HepG2 (cell line): ENCODE data around the gene FJX1. TPM values are rescaled to one million over a fixed set of nuclear protein-coding genes. Genes with fewer than 3 reads are reported as not detected.

Source experiments
- ATAC-seq: fragments of 200-7000 bp; cut with Tn5 transposase; 3 replicates; pipeline ENCODE4 v1.9.1; 2020; ENCODE audit warnings: mild to moderate bottlenecking, moderate library complexity
- BruUV-seq: library from RNA; stranded (reverse); fragments of 400-500 nt; replicated peaks from 2 replicates; lab custom pipeline; 2021; lab: Mats Ljungman, UMichigan
- CTCF ChIA-PET: fragments of 300-600 bp; formaldehyde crosslinking; extraction: SDS; loops from one replicate; lab custom pipeline; 2021; ENCODE audit warnings: low total read pairs, inconsistent platforms, low intra/inter-chr PET ratio; lab: Yijun Ruan, JAX
- POLR2A ChIA-PET: fragments of 350-600 bp; sonication (Branson Sonifier 250); formaldehyde crosslinking; loops from one replicate; lab custom pipeline; 2020; ENCODE audit warnings: antibody characterized with exemption, inconsistent platforms; lab: Yijun Ruan, JAX
- DNase-seq: peaks from one replicate; pipeline ENCODE4 v3.0.0-alpha.2; 2015; ENCODE audit warnings: low spot score
- FAIRE-seq: peaks from 3 replicates; lab custom pipeline; 2011; peaks lifted over from hg19 to GRCh38; lab: Jason Lieb, UNC
- H2AFZ ChIP-seq: one replicate; pipeline ENCODE4 v1.6.1; 2011; ENCODE audit warnings: low read length, inconsistent platforms
- H3K27ac ChIP-seq: fragments of 300-600 bp; 3 replicates; pipeline ENCODE4 v1.8.0; 2011; ENCODE audit warnings: mixed run types, mild to moderate bottlenecking, mixed read lengths, low read length, inconsistent platforms; ENCODE audit not compliant: insufficient read depth; ENCODE audit errors: extremely low read length
- H3K27me3 ChIP-seq, 2 experiments: fragments of 200-600 bp in 1 of 2; 2 replicates in 1 of 2; 3 replicates in 1 of 2; pipeline versions ENCODE4 v1.6.0 to v1.8.0; 2011; ENCODE audit warnings: low read length in 2 of 2, mild to moderate bottlenecking in 2 of 2, moderate library complexity in 2 of 2, inconsistent platforms in 1 of 2; ENCODE audit not compliant: insufficient read depth in 2 of 2, control insufficient read depth in 1 of 2
- H3K36me3 ChIP-seq, 2 experiments: fragments of 200-600 bp in 1 of 2; replicated peaks in 1 of 2; 2 replicates in 1 of 2; 3 replicates in 1 of 2; pipeline versions ENCODE4 v1.5.1 to v1.8.0; 2011; ENCODE audit warnings: low read length in 2 of 2, inconsistent platforms in 1 of 2; ENCODE audit not compliant: insufficient read depth in 2 of 2, control insufficient read depth in 1 of 2
- H3K4me1 ChIP-seq: 2 replicates; pipeline ENCODE4 v1.5.1; 2012; ENCODE audit warnings: low read length, inconsistent platforms; ENCODE audit not compliant: insufficient read depth
- H3K4me2 ChIP-seq: 2 replicates; pipeline ENCODE4 v1.6.0; 2011; ENCODE audit warnings: low read depth, low read length, inconsistent platforms
- H3K4me3 ChIP-seq, 3 experiments: fragments of 200-600 bp in 1 of 3; sonication (generic), shearing (Covaris generic) in 1 of 3; replicated peaks in 1 of 3; 2 replicates each; pipeline ENCODE4 v1.5.1; 2011 to 2016; ENCODE audit warnings: low read length in 3 of 3, inconsistent platforms in 2 of 3, low read depth in 2 of 3, mild to moderate bottlenecking in 2 of 3, control low read depth in 1 of 3, mixed read lengths in 1 of 3; ENCODE audit not compliant: insufficient read depth in 1 of 3
- H3K79me2 ChIP-seq: one replicate; pipeline ENCODE4 v1.6.1; 2011; ENCODE audit warnings: low read length, inconsistent platforms; ENCODE audit not compliant: insufficient read depth
- H3K9ac ChIP-seq: 2 replicates; pipeline ENCODE4 v1.6.0; 2011; ENCODE audit warnings: mild to moderate bottlenecking, low read depth, low read length, inconsistent platforms; ENCODE audit not compliant: insufficient read depth
- H3K9me3 ChIP-seq: 2 replicates; pipeline ENCODE4 v1.5.1; 2012; ENCODE audit warnings: mild to moderate bottlenecking, low read length
- H4K20me1 ChIP-seq: 2 replicates; pipeline ENCODE4 v1.6.0; 2011; ENCODE audit warnings: inconsistent platforms, mild to moderate bottlenecking, low read length, moderate library complexity; ENCODE audit not compliant: insufficient read depth
- AGO2 ChIP-seq: fragments of 200-400 bp; formaldehyde crosslinking; optimal IDR thresholded peaks from 2 replicates; pipeline ENCODE3; 2017; ENCODE audit warnings: mild to moderate bottlenecking, low read depth, low read length, moderate library complexity
- ATRX ChIP-seq: sonication (generic); formaldehyde crosslinking; IDR thresholded peaks from 2 replicates; pipeline ENCODE4 v1.4.0; 2020; ENCODE audit warnings: missing genetic modification reagents, borderline replicate concordance
- MIXL1 ChIP-seq: IDR thresholded peaks from 2 replicates; pipeline ENCODE4 v1.6.1; 2016
- NFE2 ChIP-seq: sonication (generic); formaldehyde crosslinking; IDR thresholded peaks from 2 replicates; pipeline ENCODE4 v1.4.0; 2020; ENCODE audit warnings: missing genetic modification reagents
- PPARG ChIP-seq: conservative IDR thresholded peaks from 2 replicates; pipeline ENCODE4 v1.6.1; 2016; ENCODE audit warnings: missing biosample characterization, missing genetic modification reagents
- ZBTB7B ChIP-seq: sonication (generic); formaldehyde crosslinking; IDR thresholded peaks from 2 replicates; pipeline ENCODE4 v1.4.0; 2020; ENCODE audit warnings: missing genetic modification reagents
- ZNF441 ChIP-seq: sonication (generic); formaldehyde crosslinking; IDR thresholded peaks from 2 replicates; pipeline ENCODE4 v1.7.0; 2021; ENCODE audit warnings: missing genetic modification reagents, borderline replicate concordance
- ZNF605 ChIP-seq: sonication (generic); formaldehyde crosslinking; IDR thresholded peaks from 2 replicates; pipeline ENCODE4 v1.8.0; 2022; ENCODE audit warnings: mild to moderate bottlenecking, missing genetic modification reagents
- ZNF615 ChIP-seq: sonication (generic); formaldehyde crosslinking; IDR thresholded peaks from 2 replicates; pipeline ENCODE4 v1.5.0; 2020; ENCODE audit warnings: mild to moderate bottlenecking, missing genetic modification reagents, borderline replicate concordance
- ZNF883 ChIP-seq: sonication (generic); formaldehyde crosslinking; IDR thresholded peaks from 2 replicates; pipeline ENCODE4 v1.5.1; 2020; ENCODE audit warnings: mild to moderate bottlenecking, missing genetic modification reagents; ENCODE audit errors: not compliant biosample characterization
- WGBS: methylation state at CpG from one replicate; pipeline ENCODE4 v1.1.6; 2017; ENCODE audit warnings: low lambda C conversion rate; 5-methylcytosine and 5-hydroxymethylcytosine counted together
- in situ Hi-C: cut with HindIII; loops from 2 replicates; pipeline ENCODE4 v1.10.0; 2017; ENCODE audit warnings: low pct_unique_long_range_greater_than_20kb; ENCODE audit not compliant: extremely low pct_ligation_motif_present
- intact Hi-C: fragments of 100-400 bp; cut with micrococcal nuclease; formaldehyde crosslinking; loops from one replicate; pipeline ENCODE4 v1.10.0; 2022; ENCODE audit not compliant: unreplicated experiment
- polyA plus RNA-seq, 8 experiments: library from polyadenylated mRNA; depleted of rRNA in 3 of 8; stranded (reverse) in 7 of 8; unstranded in 1 of 8; fragments of >200 nt; fragmentation: Illumina TruSeq in 4 of 8; extraction: Trizol in 4 of 8; gene quantifications; 2 replicates each; pipeline versions ENCODE4 v1.2.1 to v1.2.3, GENCODE V29; 2011 to 2016; ENCODE audit warnings: low read depth in 4 of 8, missing spikeins in 1 of 8, mixed read lengths in 1 of 8; ENCODE audit not compliant: insufficient read depth in 1 of 8
- total RNA-seq, 5 experiments: library from RNA; depleted of rRNA; stranded (reverse); fragments of >200 nt; fragmentation: Illumina TruSeq; extraction: Trizol; gene quantifications; 2 replicates each; pipeline ENCODE4 v1.2.3, GENCODE V29; 2016; ENCODE audit warnings: low read depth in 1 of 5
- TF ChIP-seq, protein P1 (sequence below): sonication (generic); formaldehyde crosslinking; IDR thresholded peaks from 2 replicates; pipeline ENCODE4 v1.5.1; 2020; ENCODE audit warnings: mild to moderate bottlenecking, moderate library complexity, missing genetic modification reagents
- TF ChIP-seq, protein P2 (sequence below): sonication (generic); formaldehyde crosslinking; IDR thresholded peaks from 2 replicates; pipeline ENCODE4 v1.5.1; 2020; ENCODE audit warnings: missing genetic modification reagents, mild to moderate bottlenecking, borderline replicate concordance

The FJX1 gene
- total and polyA plus RNA-seq, 2 of the 13 experiments (the other 11 are each of a cell fraction or from before 2014, with no cell fraction given): 0.40 to 0.82 TPM

DNA sequence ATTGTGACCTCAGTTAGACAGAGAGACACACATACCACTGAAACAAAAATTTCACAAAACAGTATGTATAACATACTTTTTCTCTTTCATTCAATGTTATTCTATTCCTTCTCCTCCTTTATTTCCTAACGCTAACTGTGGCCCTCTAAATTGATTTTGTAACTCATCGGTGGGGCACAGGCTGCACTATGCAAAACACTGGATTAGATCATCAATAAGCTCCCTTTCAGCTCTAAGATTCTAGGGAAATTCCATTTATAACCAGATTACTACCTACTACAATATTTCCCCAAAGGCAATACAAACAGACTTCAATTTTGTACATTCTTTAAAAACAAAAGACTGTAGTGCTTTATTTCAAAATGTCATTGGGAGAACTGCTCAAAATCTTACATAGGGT, 6.1 kb downstream of the FJX1 start:
- POLR2A ChIA-PET: interaction anchor here (0.7 kb wide), 1 partner anchor 220 kb away, joined by 3 read pairs; no protein-coding TSS in a partner anchor
- Histone ChIP-seq H3K79me2 (no peaks in the 10 kb centered on the region), H3K4me2 (no peak overlapping the region), H3K4me1 (peaks cover 2% of the 10 kb centered on the region; the same call in 1 of the 2 replicates), H3K36me3 (no peaks in the 10 kb centered on the region), H3K9ac (no peak overlapping the region), H4K20me1 (no peaks in the 10 kb centered on the region), H3K4me3 (no peak overlapping the region), H3K27me3 (peaks cover 0 to 20% of the 10 kb centered on the region in 2 experiments; a peak in 2 of 5 replicates), H3K9me3 (no peaks in the 10 kb centered on the region), H3K27ac (no peak overlapping the region), H2AFZ (no peak overlapping the region)
- 48% methylated on average over 2 of the region's 2 CpGs for WGBS
- ATAC-seq (no peak), DNase-seq (no peak), FAIRE-seq (no peak)
- CTCF ChIA-PET: no interaction called here
- intact Hi-C loops: no loop called here
- TF ChIP-seq ZBTB7B (CRISPR knock-in tag) (no peak), ZNF605 (CRISPR knock-in tag) (no peak)
- BruUV-seq: no TSS peak
- in situ Hi-C loops: loop anchor here (25.0 kb wide), 1 partner anchor 863 kb away; no protein-coding TSS in a partner anchor

DNA sequence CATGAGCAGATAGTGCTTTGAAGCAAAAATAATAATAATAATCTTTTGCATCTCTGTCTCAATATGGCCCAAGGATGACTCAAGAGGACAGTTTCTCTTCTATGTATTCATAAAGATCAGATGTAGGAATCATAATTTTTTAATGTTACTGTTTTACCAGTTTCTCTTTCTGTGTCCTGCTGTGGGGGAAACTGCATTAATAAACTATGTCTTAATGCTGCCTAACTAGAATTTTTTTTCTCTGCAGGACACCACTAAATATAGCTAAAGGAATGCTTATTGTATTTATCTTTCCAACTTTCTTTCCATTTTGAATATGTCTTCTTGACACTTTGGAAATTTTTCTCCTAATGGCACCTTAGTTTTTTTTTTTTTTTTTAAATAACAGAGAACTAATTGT, 6.5 kb downstream of the FJX1 start:
- no peak for FAIRE-seq
- Histone ChIP-seq H3K36me3 (no peaks in the 10 kb centered on the region), H2AFZ (no peak overlapping the region), H3K9ac (no peak overlapping the region), H3K4me2 (no peak overlapping the region), H3K79me2 (no peaks in the 10 kb centered on the region), H4K20me1 (no peaks in the 10 kb centered on the region), H3K27me3 (peaks cover 0 to 17% of the 10 kb centered on the region in 2 experiments; a peak in 2 of 5 replicates), H3K4me1 (peaks cover 6% of the 10 kb centered on the region; the same call in 1 of the 2 replicates), H3K9me3 (no peaks in the 10 kb centered on the region), H3K4me3 (no peak overlapping the region), H3K27ac (no peak overlapping the region)
- TF ChIP-seq AGO2 (no peak), ZNF615 (CRISPR knock-in tag) (no peak), ATRX (CRISPR knock-in tag) (no peak), ZNF883 (CRISPR knock-in tag) (no peak), NFE2 (CRISPR knock-in tag) (no peak), MIXL1 (no peak), PPARG (CRISPR knock-in tag) (no peak), ZNF441 (CRISPR knock-in tag) (no peak)
- TF ChIP-seq, protein P1, sequence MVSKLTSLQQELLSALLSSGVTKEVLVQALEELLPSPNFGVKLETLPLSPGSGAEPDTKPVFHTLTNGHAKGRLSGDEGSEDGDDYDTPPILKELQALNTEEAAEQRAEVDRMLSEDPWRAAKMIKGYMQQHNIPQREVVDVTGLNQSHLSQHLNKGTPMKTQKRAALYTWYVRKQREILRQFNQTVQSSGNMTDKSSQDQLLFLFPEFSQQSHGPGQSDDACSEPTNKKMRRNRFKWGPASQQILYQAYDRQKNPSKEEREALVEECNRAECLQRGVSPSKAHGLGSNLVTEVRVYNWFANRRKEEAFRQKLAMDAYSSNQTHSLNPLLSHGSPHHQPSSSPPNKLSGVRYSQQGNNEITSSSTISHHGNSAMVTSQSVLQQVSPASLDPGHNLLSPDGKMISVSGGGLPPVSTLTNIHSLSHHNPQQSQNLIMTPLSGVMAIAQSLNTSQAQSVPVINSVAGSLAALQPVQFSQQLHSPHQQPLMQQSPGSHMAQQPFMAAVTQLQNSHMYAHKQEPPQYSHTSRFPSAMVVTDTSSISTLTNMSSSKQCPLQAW: no peak
- TF ChIP-seq, protein P2, sequence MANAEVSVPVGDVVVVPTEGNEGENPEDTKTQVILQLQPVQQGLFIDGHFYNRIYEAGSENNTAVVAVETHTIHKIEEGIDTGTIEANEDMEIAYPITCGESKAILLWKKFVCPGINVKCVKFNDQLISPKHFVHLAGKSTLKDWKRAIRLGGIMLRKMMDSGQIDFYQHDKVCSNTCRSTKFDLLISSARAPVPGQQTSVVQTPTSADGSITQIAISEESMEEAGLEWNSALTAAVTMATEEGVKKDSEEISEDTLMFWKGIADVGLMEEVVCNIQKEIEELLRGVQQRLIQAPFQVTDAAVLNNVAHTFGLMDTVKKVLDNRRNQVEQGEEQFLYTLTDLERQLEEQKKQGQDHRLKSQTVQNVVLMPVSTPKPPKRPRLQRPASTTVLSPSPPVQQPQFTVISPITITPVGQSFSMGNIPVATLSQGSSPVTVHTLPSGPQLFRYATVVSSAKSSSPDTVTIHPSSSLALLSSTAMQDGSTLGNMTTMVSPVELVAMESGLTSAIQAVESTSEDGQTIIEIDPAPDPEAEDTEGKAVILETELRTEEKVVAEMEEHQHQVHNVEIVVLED (CRISPR knock-in tag): no peak
- CTCF ChIA-PET: no interaction called here
- in situ Hi-C loops: loop anchor here (25.0 kb wide), 1 partner anchor 863 kb away; no protein-coding TSS in a partner anchor
- no peak for DNase-seq
- no TSS peak for BruUV-seq
- POLR2A ChIA-PET: interaction anchor here (0.7 kb wide), 1 partner anchor 219 kb away, joined by 3 read pairs; no protein-coding TSS in a partner anchor
- intact Hi-C loops: no loop called here
- no peak for ATAC-seq
